SU-DHL-6 (cell line): ENCODE measurements around the gene ST6GAL1.

ENCODE experiments used
- EZH2phosphoT487 ChIP-seq: fragments of 200-600 bp; sonication (generic), shearing (Covaris generic); conservative IDR thresholded peaks from 2 replicates; pipeline ENCODE4 v1.6.1; 2018; ENCODE audit warnings: mild to moderate bottlenecking, antibody characterized with exemption, low read length, moderate library complexity, mixed read lengths
- TF ChIP-seq, protein P1 (sequence below): fragments of 200-600 bp; sonication (generic); IDR thresholded peaks from one replicate; pipeline ENCODE4 v1.5.1; 2017; ENCODE audit warnings: antibody characterized with exemption, mild to moderate bottlenecking, low read length, moderate library complexity; ENCODE audit not compliant: insufficient read depth, poor library complexity, severe bottlenecking

GRCh38 chr3:186886202-186886981 is 43.9 kb upstream of the ST6GAL1 start:
- TF ChIP-seq, protein P1, sequence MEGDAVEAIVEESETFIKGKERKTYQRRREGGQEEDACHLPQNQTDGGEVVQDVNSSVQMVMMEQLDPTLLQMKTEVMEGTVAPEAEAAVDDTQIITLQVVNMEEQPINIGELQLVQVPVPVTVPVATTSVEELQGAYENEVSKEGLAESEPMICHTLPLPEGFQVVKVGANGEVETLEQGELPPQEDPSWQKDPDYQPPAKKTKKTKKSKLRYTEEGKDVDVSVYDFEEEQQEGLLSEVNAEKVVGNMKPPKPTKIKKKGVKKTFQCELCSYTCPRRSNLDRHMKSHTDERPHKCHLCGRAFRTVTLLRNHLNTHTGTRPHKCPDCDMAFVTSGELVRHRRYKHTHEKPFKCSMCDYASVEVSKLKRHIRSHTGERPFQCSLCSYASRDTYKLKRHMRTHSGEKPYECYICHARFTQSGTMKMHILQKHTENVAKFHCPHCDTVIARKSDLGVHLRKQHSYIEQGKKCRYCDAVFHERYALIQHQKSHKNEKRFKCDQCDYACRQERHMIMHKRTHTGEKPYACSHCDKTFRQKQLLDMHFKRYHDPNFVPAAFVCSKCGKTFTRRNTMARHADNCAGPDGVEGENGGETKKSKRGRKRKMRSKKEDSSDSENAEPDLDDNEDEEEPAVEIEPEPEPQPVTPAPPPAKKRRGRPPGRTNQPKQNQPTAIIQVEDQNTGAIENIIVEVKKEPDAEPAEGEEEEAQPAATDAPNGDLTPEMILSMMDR: no peak
- no peak for TF ChIP-seq EZH2phosphoT487
